HG03060 (cell line): Measurements from ENCODE around the gene SLC6A5.

ENCODE experiments used
- ATAC-seq: cut with Tn5 transposase; IDR thresholded peaks from one replicate; pipeline ENCODE4 v1.9.1; 2021; ENCODE audit warnings: low read depth, moderate number of reproducible peaks; ENCODE audit not compliant: unreplicated experiment

The SLC6A5 gene

GRCh38 chr11:20668131-20668809, 68.9 kb downstream of the SLC6A5 start:
- ATAC-seq: no peak

GRCh38 chr11:20668844-20669819, 69.7 kb downstream of the SLC6A5 start, which contains the start of gene NELL1:
NELL1 (plus strand) TSS chr11:20669586.
- no peak for ATAC-seq

GRCh38 chr11:20669820-20670684, 70.6 kb downstream of the SLC6A5 start:
- ATAC-seq: no peak

- ATAC-seq: no peak
These were observed 71.6 kb downstream of the SLC6A5 start for GRCh38 chr11:20670932-20671403.

GRCh38 chr11:20671856-20672546, 72.6 kb downstream of the SLC6A5 start:
- ATAC-seq: no peak

GRCh38 chr11:20672575-20672974, 73.2 kb downstream of the SLC6A5 start:
- no peak for ATAC-seq

GRCh38 chr11:20676658-20677057, 77.2 kb downstream of the SLC6A5 start:
- ATAC-seq: no peak

- ATAC-seq: no peak
These were observed 89.4 kb downstream of the SLC6A5 start for GRCh38 chr11:20688761-20689160.

- no peak for ATAC-seq
These were observed 108.5 kb downstream of the SLC6A5 start for GRCh38 chr11:20707876-20708275.
